GM21825 (cell line): ENCODE results near the gene KDM1A.

Experiments
- ATAC-seq: cut with Tn5 transposase; IDR thresholded peaks from one replicate; pipeline ENCODE4 v1.9.1; 2021; ENCODE audit warnings: mild to moderate bottlenecking, moderate library complexity; ENCODE audit not compliant: unreplicated experiment

Gene KDM1A

DNA sequence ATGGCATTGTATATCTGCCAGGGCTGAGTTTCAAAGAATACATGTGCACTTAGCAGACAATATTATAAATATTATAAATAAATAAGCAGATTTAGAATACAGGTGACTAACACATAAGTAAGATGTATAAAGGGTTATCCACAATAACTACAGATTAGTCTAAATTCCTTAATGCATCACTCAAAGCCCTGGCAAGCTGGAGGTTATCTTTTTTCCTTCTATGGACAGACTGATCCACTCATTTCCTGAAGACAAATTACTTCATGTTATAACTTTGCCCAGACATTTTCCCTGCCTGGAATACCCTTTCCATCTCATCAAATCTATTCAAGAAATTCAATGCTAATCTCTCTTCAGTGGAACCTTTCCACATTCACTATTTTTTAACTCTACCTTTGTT, 110.6 kb downstream of the KDM1A start:
- ATAC-seq = no peak

DNA sequence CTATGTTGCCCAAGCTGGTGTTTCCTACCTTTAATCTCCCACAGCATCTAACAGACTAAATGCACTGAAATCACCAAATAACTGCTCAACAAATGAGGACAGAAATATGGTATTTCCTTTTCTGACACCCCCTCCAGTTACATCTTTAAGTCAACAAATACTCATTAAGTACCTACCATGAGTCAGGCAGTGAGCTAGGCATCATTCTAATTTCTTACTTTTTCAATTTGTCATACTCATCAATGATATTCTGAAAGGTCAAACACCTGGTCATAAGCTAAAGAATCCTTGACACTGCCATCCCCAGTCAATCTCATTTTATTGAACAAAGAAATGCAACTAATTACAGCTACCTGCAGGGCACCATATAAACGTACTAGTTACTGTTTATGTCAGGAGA, 112.8 kb downstream of the KDM1A start:
- no peak for ATAC-seq
